ENCODE data around the gene PHYHIPL.

DNA sequence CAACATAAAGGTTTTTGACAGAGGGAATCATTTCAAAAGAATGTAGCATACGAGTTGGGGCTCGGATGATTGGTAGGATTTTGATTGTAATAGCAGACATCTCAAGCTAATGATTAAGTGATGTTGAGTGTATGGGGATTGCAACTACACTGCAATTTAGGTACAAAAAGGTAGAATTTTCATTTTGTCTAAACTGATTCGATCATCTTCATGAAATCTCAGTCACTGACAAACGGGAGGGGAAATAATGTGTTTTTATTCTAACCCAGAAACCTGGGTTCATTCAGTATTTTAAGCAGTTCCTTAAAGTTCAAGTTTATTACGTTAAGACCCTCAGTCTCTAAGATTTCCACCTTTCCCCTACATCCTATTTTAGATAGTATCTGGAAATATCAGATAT lies 3.9 kb upstream of the PHYHIPL start:
- TF ChIP-seq, protein P1, sequence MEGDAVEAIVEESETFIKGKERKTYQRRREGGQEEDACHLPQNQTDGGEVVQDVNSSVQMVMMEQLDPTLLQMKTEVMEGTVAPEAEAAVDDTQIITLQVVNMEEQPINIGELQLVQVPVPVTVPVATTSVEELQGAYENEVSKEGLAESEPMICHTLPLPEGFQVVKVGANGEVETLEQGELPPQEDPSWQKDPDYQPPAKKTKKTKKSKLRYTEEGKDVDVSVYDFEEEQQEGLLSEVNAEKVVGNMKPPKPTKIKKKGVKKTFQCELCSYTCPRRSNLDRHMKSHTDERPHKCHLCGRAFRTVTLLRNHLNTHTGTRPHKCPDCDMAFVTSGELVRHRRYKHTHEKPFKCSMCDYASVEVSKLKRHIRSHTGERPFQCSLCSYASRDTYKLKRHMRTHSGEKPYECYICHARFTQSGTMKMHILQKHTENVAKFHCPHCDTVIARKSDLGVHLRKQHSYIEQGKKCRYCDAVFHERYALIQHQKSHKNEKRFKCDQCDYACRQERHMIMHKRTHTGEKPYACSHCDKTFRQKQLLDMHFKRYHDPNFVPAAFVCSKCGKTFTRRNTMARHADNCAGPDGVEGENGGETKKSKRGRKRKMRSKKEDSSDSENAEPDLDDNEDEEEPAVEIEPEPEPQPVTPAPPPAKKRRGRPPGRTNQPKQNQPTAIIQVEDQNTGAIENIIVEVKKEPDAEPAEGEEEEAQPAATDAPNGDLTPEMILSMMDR (IDR thresholded peaks at IDR 0.05; ENCODE audit: low read depth, low read length), result no peak
- TF ChIP-seq EZH2phosphoT487 (IDR thresholded peaks at IDR 0.05; ENCODE audit: low read depth), result no peak

Measured in OCI-LY3 (cell line).